GM12875 (cell line): Measurements from ENCODE around the gene CERS6.

Source experiments
- H3K4me3 ChIP-seq: one replicate; pipeline ENCODE4 v1.5.1; 2011; ENCODE audit warnings: low read depth, low read length, control low read depth
- TF ChIP-seq, protein P1 (sequence below): IDR thresholded peaks from 2 replicates; pipeline ENCODE4 v1.5.1; 2011; ENCODE audit warnings: low read depth, mild to moderate bottlenecking, control low read depth, inconsistent platforms, low read length, moderate library complexity, borderline replicate concordance; ENCODE audit not compliant: insufficient read depth

Gene CERS6

DNA sequence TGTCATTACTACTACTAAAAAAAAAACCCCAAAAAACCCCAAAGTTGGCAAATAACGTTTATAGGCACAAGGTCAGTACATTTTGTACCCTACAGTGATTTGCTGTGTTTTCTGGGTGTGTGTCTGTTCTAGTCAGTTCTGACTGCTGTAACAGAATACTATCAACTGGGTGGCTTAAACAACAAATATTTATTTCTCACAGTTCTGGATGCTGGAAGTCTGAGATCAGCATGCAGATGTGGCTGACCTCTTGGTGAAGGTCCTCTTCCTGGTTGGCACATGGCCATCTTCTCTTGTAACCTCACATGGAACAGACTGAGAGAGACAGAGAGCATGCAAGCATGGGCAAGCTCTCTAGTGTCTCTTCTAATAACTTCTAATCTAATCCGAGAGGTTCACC, 103.1 kb downstream of the CERS6 start:
- TF ChIP-seq, protein P1, sequence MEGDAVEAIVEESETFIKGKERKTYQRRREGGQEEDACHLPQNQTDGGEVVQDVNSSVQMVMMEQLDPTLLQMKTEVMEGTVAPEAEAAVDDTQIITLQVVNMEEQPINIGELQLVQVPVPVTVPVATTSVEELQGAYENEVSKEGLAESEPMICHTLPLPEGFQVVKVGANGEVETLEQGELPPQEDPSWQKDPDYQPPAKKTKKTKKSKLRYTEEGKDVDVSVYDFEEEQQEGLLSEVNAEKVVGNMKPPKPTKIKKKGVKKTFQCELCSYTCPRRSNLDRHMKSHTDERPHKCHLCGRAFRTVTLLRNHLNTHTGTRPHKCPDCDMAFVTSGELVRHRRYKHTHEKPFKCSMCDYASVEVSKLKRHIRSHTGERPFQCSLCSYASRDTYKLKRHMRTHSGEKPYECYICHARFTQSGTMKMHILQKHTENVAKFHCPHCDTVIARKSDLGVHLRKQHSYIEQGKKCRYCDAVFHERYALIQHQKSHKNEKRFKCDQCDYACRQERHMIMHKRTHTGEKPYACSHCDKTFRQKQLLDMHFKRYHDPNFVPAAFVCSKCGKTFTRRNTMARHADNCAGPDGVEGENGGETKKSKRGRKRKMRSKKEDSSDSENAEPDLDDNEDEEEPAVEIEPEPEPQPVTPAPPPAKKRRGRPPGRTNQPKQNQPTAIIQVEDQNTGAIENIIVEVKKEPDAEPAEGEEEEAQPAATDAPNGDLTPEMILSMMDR, result no peak

DNA sequence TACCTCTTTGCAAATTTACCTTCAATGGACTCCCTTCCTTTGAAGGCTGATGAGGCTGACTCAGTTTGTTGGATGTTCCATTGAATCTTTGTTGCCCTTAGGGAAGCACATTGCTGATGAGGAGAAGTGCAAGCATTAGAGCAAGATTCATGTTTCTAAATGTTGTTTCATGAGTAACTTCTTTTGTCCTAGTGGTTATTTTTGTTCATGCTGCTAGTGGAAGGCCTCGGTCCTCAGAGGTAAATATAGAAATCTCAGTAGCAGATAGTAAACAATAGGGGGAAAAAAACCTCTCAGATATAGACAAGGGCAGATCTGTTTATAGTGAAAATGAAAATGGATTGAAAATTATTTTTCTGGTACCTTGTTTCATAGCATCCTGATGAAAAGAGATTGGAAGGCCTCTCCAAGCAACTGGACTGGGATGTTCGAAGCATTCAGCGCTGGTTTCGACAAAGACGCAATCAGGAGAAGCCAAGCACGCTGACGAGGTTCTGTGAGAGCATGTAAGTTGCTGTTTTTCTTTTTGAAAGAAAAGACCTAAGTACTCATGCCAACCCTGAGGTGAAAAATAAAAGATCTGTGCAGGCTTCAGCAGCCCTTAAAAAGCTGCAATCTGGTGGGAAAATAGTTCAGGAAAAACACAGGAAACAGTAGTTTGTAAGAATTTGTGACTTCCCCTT, 104.9 kb downstream of the CERS6 start:
- TF ChIP-seq, protein P1, result no peak
- no peak overlapping the region for H3K4me3 ChIP-seq

More for the DNA sequence above, 103.1 kb downstream of the CERS6 start:
- H3K4me3 ChIP-seq, result no peak overlapping the region

DNA sequence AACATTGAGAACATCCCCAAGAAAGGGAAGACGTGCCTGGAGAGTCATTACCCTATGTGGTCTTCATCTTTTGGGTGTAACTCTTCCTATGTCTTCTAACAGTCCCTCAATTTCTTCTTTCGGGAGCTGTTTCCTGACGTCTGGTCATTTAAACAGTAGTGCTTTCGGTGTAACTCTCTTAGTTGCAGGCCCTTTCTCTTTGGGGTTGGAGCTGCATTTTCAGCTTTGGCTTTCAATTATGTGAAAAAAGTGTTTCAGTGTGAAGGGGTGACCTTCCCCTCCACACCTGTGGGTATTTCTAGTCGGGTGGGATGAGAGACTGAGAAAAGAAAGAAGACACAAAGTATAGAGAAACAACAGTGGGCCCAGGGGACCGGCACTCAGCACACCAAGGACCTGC, 105.9 kb downstream of the CERS6 start:
- no peak overlapping the region for H3K4me3 ChIP-seq

DNA sequence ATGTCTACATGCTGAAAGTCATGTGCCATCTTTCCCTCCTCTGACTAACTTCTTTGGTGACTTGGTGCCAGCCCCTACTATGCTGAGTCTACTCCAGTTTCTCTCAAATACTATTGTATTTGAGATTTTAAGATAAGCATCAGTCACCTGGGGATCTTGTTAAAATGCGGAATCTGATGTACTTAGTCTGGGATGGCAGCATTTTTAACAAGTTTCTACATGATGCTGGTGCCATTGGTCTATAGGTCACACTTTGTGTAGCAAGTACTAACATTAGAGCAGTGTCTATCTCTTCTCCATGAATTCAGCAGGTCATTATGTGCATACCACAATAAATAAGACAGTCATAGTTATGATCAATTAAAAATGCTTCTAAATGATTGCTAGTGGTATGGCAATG, 106.9 kb downstream of the CERS6 start:
- H3K4me3 ChIP-seq, result no peak overlapping the region
- TF ChIP-seq, protein P1, result no peak

More for the DNA sequence above, 105.9 kb downstream of the CERS6 start:
- TF ChIP-seq, protein P1, result no peak

DNA sequence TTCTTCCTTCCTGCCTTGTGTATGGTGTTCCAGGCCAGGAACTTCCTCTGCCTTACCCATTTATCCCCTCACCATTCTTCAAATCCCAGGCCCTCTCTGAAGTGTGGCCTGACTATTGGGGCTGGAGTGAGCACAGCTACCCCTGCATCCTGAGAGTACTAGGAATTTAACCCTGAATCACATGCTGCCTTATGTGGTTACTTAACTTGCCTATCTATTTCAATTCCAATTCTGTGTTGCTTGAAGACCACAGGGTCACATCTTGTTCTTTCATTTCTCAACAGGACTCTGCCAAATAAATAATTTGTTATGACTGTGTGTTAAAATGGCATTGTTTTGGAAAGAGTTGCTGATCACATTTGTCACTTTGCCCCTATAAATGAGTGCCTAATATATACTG, 108.6 kb downstream of the CERS6 start:
- TF ChIP-seq, protein P1, result no peak
- no peak overlapping the region for H3K4me3 ChIP-seq

DNA sequence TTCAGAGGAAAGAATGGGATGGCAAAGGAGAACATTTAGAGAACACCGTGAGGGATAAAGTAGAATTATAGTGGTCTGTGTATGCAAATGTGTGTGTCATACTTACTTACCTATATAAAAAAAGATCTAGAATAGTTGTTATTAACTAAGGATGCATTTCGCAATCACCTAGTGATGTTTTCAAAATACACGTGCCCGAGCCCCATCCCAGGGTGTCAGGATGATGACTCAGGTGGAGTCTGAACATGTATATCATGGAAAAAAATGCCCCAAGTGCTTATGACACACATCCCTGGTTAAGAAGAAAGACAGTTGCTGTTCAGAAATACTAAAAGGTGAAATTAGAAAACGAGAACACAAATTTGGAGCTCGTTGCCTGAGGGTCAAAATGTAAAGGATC, 109.0 kb downstream of the CERS6 start:
- TF ChIP-seq, protein P1, result no peak
- no peak overlapping the region for H3K4me3 ChIP-seq

DNA sequence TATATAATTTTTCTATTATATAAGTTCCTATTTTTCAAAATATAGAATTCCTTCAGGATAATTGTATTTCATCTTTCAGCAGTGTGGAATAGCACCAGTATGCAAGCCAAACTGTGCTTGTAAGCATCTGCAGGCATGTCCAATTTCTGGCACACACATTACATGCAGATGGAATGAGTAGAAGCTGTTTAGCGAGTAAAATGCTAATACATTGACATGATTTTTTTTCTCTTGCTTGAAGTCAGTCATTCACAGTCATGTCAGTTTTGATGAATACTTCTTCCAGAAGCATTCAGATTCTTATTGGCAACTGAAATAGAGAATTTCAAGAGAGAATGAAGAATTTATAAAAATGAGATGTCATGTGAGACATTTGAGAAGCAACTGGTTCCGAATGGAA, 109.4 kb downstream of the CERS6 start:
- H3K4me3 ChIP-seq, result no peak overlapping the region
- TF ChIP-seq, protein P1, result no peak
